ENCODE data around the gene IGSF21.
"Not testable (repeated sequence)": the region's sequence is repeated elsewhere in the genome, so short reads cannot be mapped to it uniquely, and the experiment has no call there.

The IGSF21 gene

DNA sequence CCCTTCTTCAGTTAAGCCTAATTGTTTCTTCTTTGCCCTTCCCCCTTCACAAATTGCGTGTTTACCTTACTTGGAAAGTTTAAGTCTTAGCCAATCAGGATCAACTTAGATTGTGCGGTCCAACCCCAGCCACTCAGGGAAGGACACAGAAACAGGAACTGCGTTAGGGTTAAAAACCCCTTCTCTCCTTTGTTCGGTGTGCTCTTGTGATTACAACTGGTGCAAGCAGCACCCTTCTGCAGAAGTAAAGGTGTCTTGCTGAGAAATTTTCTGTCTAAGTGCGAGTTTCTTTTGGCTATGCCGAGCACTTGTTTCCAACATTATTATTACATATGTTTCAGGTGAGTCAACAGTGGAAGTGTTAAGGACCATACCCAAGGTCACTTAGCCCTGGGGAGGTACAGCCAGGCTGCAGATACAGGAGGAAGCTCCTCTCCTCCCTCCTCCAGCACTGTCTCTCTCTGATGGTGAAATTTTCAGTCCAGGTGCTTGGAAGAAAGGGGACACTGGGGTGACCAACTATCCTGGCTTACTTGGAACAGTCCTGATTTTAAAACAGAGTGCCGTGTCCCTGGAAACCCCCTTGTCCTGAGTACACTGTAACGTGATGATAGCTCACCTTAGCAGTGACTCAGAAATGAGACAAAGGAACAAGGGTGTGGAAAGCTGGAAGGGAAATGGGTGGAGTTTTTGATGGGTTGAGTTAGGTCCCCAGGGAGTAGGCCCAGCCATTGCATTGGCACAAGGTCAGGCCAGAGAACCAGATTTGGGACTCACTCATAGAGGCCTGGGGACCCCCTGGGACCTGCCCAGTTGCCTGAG is 304.4 kb downstream of the IGSF21 start:
- DNase-seq: no peak

- no peak for DNase-seq
These were observed 305.3 kb downstream of the IGSF21 start for GRCh38 chr1:18412882-18413353.

DNA sequence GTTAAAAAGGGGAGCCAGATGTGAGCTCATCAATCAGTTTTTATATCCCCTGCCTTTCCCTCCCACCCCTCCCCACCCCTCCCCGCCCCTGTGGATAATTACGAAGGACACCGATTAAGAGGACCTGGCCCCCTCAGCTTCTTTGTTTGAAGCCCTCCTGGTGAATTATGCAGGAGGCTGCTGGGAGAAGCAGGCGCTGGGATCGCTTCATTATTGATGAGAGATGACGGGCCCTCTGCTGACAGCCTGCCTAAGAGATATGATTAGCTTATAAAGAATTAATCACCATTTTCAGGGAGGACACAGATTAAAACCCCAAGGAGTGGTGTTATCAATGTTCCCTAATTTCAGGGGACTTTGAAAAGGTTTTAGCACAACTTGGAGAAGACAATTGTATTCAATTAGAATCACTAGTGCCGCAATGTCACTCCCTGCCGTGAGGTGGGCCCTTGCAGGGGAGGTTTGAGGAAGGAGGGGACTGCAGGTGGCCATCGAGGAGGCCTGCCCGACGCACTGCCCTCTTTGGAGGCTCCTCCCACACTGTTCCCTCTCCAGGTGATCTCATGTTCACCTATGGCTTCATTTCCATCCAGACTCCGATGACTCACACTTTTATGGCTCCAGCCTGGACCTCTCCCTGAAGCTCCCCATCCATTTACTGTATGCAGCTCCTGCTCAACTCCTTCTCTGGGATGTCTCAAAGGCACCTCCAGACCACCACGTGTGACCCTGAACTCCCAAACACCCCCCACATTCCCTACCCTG is 306.1 kb downstream of the IGSF21 start:
- DNase-seq: no peak

GRCh38 chr1:18414321-18414720 is 306.7 kb downstream of the IGSF21 start:
- DNase-seq: no peak

DNA sequence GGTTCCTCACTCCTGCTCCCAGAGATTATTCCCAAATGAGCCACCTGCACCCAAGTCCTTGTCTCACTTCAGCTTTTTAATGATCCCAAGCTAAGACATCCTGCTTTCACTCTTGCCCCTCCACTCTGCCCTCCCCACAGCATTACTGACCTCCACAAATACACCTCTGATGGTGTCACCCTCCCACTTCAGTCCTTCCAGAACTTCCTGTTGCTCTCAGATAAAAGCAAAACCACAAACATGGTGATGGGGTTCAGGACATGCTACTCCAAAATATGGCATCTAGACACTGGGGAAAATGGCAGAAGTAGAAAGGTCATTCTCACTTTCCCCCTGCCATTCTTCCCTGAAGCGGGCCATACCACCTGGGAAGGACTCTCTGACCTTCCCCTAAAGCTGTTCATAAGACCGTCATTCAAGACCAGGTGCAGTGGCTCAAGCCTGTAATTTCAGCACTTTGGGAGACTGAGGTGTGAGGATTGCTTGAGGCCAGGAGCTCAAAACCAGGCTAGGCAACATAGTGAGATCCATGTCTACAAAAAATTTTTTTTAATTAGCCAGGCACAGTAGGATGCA is 307.4 kb downstream of the IGSF21 start:
- DNase-seq: no peak

DNA sequence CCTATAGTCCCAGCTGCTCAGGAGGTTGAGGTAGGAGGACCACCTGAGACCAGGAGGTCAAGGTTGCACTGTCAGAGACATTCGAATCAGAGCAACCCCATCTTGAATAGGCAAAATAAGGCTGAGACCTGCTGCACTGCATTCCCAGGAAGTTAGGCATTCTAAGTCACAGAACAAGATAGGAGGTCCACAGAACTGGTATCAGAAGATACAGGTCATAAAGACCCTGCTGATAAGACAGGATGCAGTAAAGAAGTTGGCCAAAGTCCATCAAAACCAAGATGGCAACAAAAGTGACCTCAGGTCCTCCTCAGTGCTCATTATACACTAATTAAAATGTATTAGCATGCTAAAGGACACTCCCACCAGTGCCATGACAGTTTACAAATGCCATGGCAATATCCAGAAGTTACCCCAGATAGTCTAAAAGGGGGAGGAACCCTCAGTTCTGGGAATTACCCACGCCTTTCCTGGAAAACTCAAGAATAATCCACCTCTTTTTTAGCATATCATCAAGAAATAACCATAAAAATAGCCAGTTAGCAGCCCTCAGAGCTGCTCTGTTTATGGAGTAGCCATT is 307.9 kb downstream of the IGSF21 start:
- DNase-seq: no peak

- not testable (repeated sequence) for DNase-seq
These were observed 308.5 kb downstream of the IGSF21 start for GRCh38 chr1:18416126-18416525.

DNA sequence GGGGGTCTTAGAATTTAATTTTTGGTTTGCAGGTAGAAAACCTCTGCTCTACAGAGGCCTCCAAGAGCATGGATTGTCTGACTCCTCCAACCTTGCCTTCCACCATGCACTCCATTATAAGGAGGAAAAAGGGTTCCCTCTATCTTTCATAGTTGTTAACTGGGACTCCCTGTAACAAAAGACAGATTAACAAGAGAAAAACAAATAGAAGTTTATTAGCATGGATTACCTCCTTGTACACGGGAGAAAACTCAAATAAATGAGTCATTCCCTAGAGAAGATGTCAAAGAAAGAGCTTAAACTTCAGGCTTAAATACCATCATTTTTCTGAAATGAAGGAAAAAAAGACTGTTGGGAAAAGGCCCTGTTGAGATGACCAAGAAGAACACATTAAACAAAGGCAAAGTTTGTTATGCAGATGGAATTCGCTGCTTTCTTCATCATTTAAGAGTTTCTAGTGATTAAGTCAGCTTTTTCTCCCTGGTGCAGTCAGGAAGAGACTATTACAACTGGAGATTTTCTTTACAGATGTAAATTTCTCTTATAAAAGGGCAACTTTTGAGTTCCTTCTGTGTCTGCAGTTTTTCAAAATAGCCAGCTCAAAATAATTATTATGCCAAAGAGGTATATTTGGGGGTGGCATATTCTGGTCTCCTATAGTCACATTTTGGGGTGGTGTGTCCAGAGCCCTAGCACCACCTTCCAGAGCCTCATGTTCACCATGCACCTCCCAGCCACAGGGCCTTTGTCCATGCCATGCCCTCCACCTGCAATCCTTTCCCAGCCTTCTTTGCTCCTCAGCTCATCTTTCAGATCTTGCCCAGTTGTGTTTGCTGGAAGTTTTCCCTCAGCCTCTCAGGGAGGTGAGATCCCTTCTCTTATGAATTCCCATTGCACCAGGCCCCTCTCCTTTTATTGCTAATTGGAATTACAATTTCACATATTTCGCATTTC is 310.0 kb downstream of the IGSF21 start:
- DNase-seq: no peak

DNA sequence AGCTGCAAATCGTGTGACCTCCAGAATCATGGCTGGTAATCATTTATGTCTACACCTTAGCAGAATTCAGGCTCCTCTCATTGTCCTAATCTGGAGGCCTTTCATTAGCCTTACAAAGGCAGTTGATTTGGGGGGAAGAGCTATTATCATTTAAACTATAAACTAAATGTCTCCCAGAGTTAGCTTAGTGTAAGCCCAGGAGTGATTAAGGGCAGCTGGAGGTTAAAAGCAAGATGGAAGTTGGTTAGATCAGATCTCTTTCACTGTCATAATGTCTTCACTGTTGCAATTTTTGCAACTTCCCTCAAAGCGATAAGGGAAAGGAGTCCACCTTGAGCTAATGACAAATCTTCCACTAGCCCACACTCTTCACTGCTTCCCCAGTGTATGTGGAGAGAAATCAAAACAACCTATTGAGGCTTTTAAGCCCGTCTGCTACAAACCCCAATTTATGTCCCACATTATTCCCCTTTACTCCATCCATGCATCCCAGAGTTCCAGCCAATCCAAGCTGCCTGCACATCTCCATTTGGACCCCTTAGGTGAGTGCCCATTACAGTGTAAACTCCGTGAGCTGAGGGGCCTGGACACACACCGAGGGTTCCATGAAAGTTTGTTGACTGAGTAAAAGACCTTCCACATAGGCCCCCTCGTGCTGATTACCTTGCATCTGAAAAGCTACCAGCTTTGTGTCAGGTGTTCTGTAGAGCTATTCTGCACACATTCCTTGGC is 311.7 kb downstream of the IGSF21 start:
- no peak for DNase-seq

- DNase-seq: no peak
These were observed 312.2 kb downstream of the IGSF21 start for GRCh38 chr1:18419845-18420184.

GRCh38 chr1:18422076-18422777 is 314.6 kb downstream of the IGSF21 start:
- no peak for DNase-seq

GRCh38 chr1:18422954-18423353 is 315.4 kb downstream of the IGSF21 start:
- no peak for DNase-seq

DNA sequence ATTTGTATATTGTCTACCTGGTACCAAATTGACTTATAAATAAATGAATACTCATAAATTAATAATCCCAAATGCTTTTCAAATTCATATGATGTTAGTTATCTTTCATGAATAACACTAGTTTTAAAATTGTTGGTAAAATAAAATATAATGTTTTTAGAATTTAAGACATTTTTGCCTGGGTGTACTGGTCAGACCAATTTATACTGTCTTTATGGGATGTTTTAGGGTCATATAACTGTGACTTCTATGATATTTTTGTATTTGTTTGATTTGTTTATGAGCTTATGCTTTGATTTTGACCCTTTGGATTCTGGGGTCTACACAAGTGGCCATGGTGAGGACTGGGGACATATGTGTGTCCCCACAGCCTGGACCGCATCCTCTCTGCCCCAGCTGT is 319.0 kb downstream of the IGSF21 start:
- DNase-seq: no peak
